GM12878 (cell line): ENCODE measurements around the gene MRPL28. TPM values are rescaled to one million over a fixed set of nuclear protein-coding genes. Genes with fewer than 3 reads are reported as not detected.

Experiments used
- ATAC-seq: fragments of 200-7000 bp; cut with Tn5 transposase; 3 replicates; pipeline ENCODE4 v1.9.1; 2020; ENCODE audit warnings: mild to moderate bottlenecking, moderate library complexity
- BruUV-seq: library from RNA; stranded (reverse); fragments of 400-500 nt; replicated peaks from 2 replicates; lab custom pipeline; 2021; lab: Mats Ljungman, UMichigan
- CTCF ChIA-PET: fragments of 300-600 bp; sonication (Branson Sonifier 250); formaldehyde crosslinking; extraction: SDS; loops from one replicate; lab custom pipeline; 2021; ENCODE audit warnings: inconsistent platforms; lab: Yijun Ruan, JAX
- POLR2A ChIA-PET: fragments of 350-600 bp; formaldehyde crosslinking; extraction: SDS; loops from one replicate; lab custom pipeline; 2021; ENCODE audit warnings: inconsistent platforms; lab: Charles Lee
- RAD21 ChIA-PET: fragments of 300-600 bp; sonication (Branson Sonifier 250); formaldehyde crosslinking; loops from one replicate; lab custom pipeline; 2023; ENCODE audit warnings: antibody characterized with exemption; ENCODE audit not compliant: unreplicated experiment; lab: Charles Lee
- SMC1A ChIA-PET: fragments of 300-600 bp; sonication (Branson Sonifier 250); formaldehyde crosslinking; loops from one replicate; lab custom pipeline; 2023; ENCODE audit not compliant: unreplicated experiment, uncharacterized antibody; lab: Charles Lee
- DNase-seq: peaks from one replicate; pipeline ENCODE4 v3.0.0-alpha.2; 2011; ENCODE audit warnings: low read depth, low spot score
- FAIRE-seq: peaks from 3 replicates; lab custom pipeline; 2011; peaks lifted over from hg19 to GRCh38; lab: Jason Lieb, UNC
- H2AFZ ChIP-seq: 2 replicates; pipeline ENCODE4 v1.6.0; 2011; ENCODE audit warnings: low read depth, low read length, control low read depth; ENCODE audit not compliant: control insufficient read depth
- H3K27ac ChIP-seq: 2 replicates; pipeline ENCODE4 v1.5.1; 2011; ENCODE audit warnings: control low read depth; ENCODE audit not compliant: control insufficient read depth, insufficient read depth
- H3K27me3 ChIP-seq, 2 experiments: replicated peaks in 1 of 2; 2 replicates each; pipeline versions ENCODE4 v1.6.0 to v1.6.1; 2011; ENCODE audit warnings: low read length in 1 of 2; ENCODE audit not compliant: control insufficient read depth in 2 of 2, insufficient read depth in 2 of 2
- H3K36me3 ChIP-seq, 2 experiments: 2 replicates each; pipeline ENCODE4 v1.5.1; 2011; ENCODE audit warnings: low read length in 1 of 2; ENCODE audit not compliant: control insufficient read depth in 2 of 2, insufficient read depth in 2 of 2
- H3K4me1 ChIP-seq: 2 replicates; pipeline ENCODE4 v1.6.1; 2011; ENCODE audit warnings: mild to moderate bottlenecking, low read length, moderate library complexity, mixed read lengths; ENCODE audit not compliant: control insufficient read depth, insufficient read depth
- H3K4me2 ChIP-seq: 2 replicates; pipeline ENCODE4 v1.6.0; 2011; ENCODE audit warnings: control low read depth; ENCODE audit not compliant: control insufficient read depth, insufficient read depth
- H3K4me3 ChIP-seq: fragments of 200-600 bp; sonication (generic); 2 replicates; pipeline ENCODE4 v1.5.1; 2016
- H3K79me2 ChIP-seq: 2 replicates; pipeline ENCODE4 v1.6.0; 2011; ENCODE audit warnings: low read length; ENCODE audit not compliant: control insufficient read depth, insufficient read depth
- H3K9ac ChIP-seq: 2 replicates; pipeline ENCODE4 v1.8.0; 2011; ENCODE audit warnings: low read length, control low read depth, mixed read lengths; ENCODE audit not compliant: control insufficient read depth, insufficient read depth
- H3K9me3 ChIP-seq: replicated peaks from 3 replicates; pipeline ENCODE4 v1.5.1; 2011; ENCODE audit warnings: mild to moderate bottlenecking, low read length; ENCODE audit not compliant: control insufficient read depth, insufficient read depth
- H4K20me1 ChIP-seq: 2 replicates; pipeline ENCODE4 v1.6.0; 2011; ENCODE audit not compliant: control insufficient read depth, insufficient read depth
- CREM ChIP-seq: IDR thresholded peaks from 2 replicates; pipeline ENCODE4 v1.6.1; 2014; ENCODE audit warnings: antibody characterized with exemption, low read depth
- KDM1A ChIP-seq: fragments of 200-600 bp; sonication (generic); IDR thresholded peaks from 2 replicates; pipeline ENCODE4 v1.6.1; 2016; ENCODE audit warnings: borderline replicate concordance
- STAT3 ChIP-seq: IDR thresholded peaks from 2 replicates; pipeline ENCODE4 v1.6.1; 2011; ENCODE audit warnings: low read depth, low read length, improper control_type of control experiment
- SUPT20H ChIP-seq: IDR thresholded peaks from 2 replicates; pipeline ENCODE4 v1.6.1; 2011; ENCODE audit warnings: low read depth, mild to moderate bottlenecking, low read length, moderate library complexity, borderline replicate concordance; ENCODE audit not compliant: control insufficient read depth
- ZNF274 ChIP-seq: IDR thresholded peaks from one replicate; pipeline ENCODE4 v1.8.0; 2011; ENCODE audit not compliant: insufficient read length, insufficient read depth
- WGBS: methylation state at CpG from one replicate; pipeline ENCODE4 v1.1.6; 2016; ENCODE audit warnings: low lambda C conversion rate; ENCODE audit not compliant: insufficient replicate concordance, insufficient coverage; ENCODE audit errors: missing lambda C conversion rate; 5-methylcytosine and 5-hydroxymethylcytosine counted together
- in situ Hi-C: fragments of 300-500 bp; cut with MboI; formaldehyde crosslinking; loops from 9 replicates; pipeline ENCODE4 v1.14.3; 2018; ENCODE audit warnings: mixed read lengths
- intact Hi-C: fragments of 100-400 bp; cut with micrococcal nuclease; formaldehyde crosslinking; loops from one replicate; pipeline ENCODE4 v1.14.2; 2022; ENCODE audit not compliant: unreplicated experiment
- polyA plus RNA-seq, 11 experiments: library from polyadenylated mRNA; depleted of rRNA in 4 of 11; unstranded in 6 of 11; stranded (reverse) in 5 of 11; fragments of >200 nt; fragmentation: Nextera tagmentation in 4 of 11; fragmentation: Illumina TruSeq in 1 of 11; extraction: Ambion mirVana in 4 of 11; extraction: Trizol in 1 of 11; gene quantifications; 1 replicate in 1 of 11; 2 replicates in 10 of 11; pipeline versions ENCODE4 v1.2.1 to v1.2.3, GENCODE V29; 2011 to 2016; ENCODE audit warnings: inconsistent platforms in 2 of 11, missing spikeins in 2 of 11, low read depth in 1 of 11
- total RNA-seq, 4 experiments: library from RNA; depleted of rRNA in 3 of 4; stranded (reverse); fragments of >200 nt in 3 of 4; fragmentation: Illumina TruSeq in 1 of 4; extraction: Trizol in 1 of 4; gene quantifications; 2 replicates each; pipeline versions ENCODE4 v1.2.1 to v1.2.3, GENCODE V29; 2013 to 2021
- TF ChIP-seq, protein P1 (sequence below): fragments of 450-650 bp; formaldehyde crosslinking; IDR thresholded peaks from 2 replicates; pipeline ENCODE4 v1.4.0; 2020; ENCODE audit warnings: mild to moderate bottlenecking, moderate library complexity
- TF ChIP-seq, protein P2 (sequence below): fragments of 450-650 bp; IDR thresholded peaks from 2 replicates; pipeline ENCODE4 v1.6.1; 2017; ENCODE audit warnings: low read depth, mild to moderate bottlenecking, moderate library complexity

The MRPL28 gene
- total and polyA plus RNA-seq, 10 of the 15 experiments (the other 5 are each of a cell fraction or from before 2014, with no cell fraction given), result 1.6 to 185 (median 110) TPM

DNA sequence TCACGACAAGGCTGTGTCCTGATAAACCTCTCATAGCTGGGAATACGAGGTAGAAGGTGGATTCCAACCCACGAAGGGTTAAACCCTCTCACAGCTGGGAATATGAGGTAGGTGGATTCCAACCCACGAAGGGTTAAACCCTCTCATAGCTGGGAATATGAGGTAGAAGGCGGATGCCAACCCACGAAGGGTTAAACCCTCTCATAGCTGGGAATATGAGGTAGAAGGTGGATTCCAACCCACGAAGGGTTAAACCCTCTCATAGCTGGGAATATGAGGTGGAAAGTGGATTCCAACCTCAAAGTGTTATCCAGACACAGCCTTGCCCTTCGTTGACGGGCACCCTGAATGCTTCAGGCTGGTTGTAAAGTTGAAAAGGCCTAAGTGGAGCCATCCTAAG lies 48.8 kb downstream of the MRPL28 start:
- H3K4me3 ChIP-seq, result no peak overlapping the region
- intact Hi-C loops, result no loop called here
- H3K36me3 ChIP-seq, result peaks cover 3 to 13% of the 10 kb centered on the region in 2 experiments; a peak in 3 of 4 replicates
- FAIRE-seq (no peak), ATAC-seq (no peak), DNase-seq (no peak)
- no peak overlapping the region for H3K9ac ChIP-seq
- no peak overlapping the region for H3K4me2 ChIP-seq
- ChIA-PET POLR2A (interaction anchor here (0.6 to 1.6 kb wide), 2 partner anchors 15 to 28 kb away, joined by 4 to 8 read pairs; no protein-coding TSS in a partner anchor), CTCF (interaction anchor here (0.8 kb wide), 1 partner anchor 86 kb away, joined by 3 read pairs; no protein-coding TSS in a partner anchor)
- no peaks in the 10 kb centered on the region for H3K27me3 ChIP-seq
- in situ Hi-C loops, result no loop called here
- TF ChIP-seq KDM1A (no peak), ZNF274 (no peak)
- TF ChIP-seq, all 136 proteins: peak for 0
- Histone ChIP-seq H3K79me2 (peaks cover 14% of the 10 kb centered on the region), H4K20me1 (no peaks in the 10 kb centered on the region), H3K27ac (no peak overlapping the region), H3K9me3 (no peaks in the 10 kb centered on the region), H3K4me1 (peaks cover 22% of the 10 kb centered on the region), H2AFZ (no peak overlapping the region)
- SMC1A ChIA-PET, result no interaction called here
- RAD21 ChIA-PET, result interaction anchor here (0.7 kb wide), 2 partner anchors 31 to 216 kb away, joined by 3 to 4 read pairs; partner anchors contain the start of gene AXIN1
- BruUV-seq, result no TSS peak
- WGBS, result 76% methylated on average over 9 of the region's 9 CpGs

DNA sequence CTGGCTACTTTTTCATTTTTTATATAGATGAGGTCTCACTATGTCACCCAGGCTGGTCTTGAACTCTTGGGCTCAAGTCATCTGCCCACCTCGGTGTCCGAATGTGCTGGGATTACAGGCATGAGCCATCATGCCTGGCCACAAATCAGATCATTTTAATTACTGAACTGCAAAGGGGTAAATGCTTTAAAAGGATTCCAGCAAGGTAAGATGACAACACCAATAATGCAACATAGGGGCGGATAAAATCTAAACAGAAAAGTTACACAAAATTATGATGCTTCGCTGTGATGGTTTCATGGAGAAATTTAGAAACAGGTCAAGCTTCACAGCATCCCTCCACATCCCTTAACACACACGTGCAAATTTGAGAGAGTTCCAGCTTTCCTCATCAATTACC lies 50.1 kb downstream of the MRPL28 start:
- intact Hi-C loops, result no loop called here
- no peak for FAIRE-seq
- H3K9ac ChIP-seq, result no peak overlapping the region
- BruUV-seq, result no TSS peak
- H3K36me3 ChIP-seq, result peaks cover 3 to 13% of the 10 kb centered on the region in 2 experiments; a peak in 3 of 4 replicates
- ChIA-PET SMC1A (interaction anchor here (1.0 kb wide), 1 partner anchor 29 kb away, joined by 3 read pairs; no protein-coding TSS in a partner anchor), CTCF (no interaction called here), RAD21 (no interaction called here), POLR2A (no interaction called here)
- no peak for DNase-seq
- peaks cover 15% of the 10 kb centered on the region for H3K4me1 ChIP-seq
- in situ Hi-C loops, result no loop called here
- H3K4me2 ChIP-seq, result no peak overlapping the region
- no peak overlapping the region for H3K27ac ChIP-seq
- no peak overlapping the region for H2AFZ ChIP-seq
- TF ChIP-seq STAT3 (no peak), SUPT20H (no peak), CREM (no peak)
- TF ChIP-seq, protein P1, sequence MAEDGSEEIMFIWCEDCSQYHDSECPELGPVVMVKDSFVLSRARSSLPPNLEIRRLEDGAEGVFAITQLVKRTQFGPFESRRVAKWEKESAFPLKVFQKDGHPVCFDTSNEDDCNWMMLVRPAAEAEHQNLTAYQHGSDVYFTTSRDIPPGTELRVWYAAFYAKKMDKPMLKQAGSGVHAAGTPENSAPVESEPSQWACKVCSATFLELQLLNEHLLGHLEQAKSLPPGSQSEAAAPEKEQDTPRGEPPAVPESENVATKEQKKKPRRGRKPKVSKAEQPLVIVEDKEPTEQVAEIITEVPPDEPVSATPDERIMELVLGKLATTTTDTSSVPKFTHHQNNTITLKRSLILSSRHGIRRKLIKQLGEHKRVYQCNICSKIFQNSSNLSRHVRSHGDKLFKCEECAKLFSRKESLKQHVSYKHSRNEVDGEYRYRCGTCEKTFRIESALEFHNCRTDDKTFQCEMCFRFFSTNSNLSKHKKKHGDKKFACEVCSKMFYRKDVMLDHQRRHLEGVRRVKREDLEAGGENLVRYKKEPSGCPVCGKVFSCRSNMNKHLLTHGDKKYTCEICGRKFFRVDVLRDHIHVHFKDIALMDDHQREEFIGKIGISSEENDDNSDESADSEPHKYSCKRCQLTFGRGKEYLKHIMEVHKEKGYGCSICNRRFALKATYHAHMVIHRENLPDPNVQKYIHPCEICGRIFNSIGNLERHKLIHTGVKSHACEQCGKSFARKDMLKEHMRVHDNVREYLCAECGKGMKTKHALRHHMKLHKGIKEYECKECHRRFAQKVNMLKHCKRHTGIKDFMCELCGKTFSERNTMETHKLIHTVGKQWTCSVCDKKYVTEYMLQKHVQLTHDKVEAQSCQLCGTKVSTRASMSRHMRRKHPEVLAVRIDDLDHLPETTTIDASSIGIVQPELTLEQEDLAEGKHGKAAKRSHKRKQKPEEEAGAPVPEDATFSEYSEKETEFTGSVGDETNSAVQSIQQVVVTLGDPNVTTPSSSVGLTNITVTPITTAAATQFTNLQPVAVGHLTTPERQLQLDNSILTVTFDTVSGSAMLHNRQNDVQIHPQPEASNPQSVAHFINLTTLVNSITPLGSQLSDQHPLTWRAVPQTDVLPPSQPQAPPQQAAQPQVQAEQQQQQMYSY (CRISPR knock-in tag), result no peak
- TF ChIP-seq, protein P2, sequence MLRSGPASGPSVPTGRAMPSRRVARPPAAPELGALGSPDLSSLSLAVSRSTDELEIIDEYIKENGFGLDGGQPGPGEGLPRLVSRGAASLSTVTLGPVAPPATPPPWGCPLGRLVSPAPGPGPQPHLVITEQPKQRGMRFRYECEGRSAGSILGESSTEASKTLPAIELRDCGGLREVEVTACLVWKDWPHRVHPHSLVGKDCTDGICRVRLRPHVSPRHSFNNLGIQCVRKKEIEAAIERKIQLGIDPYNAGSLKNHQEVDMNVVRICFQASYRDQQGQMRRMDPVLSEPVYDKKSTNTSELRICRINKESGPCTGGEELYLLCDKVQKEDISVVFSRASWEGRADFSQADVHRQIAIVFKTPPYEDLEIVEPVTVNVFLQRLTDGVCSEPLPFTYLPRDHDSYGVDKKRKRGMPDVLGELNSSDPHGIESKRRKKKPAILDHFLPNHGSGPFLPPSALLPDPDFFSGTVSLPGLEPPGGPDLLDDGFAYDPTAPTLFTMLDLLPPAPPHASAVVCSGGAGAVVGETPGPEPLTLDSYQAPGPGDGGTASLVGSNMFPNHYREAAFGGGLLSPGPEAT, result no peak
- H3K27me3 ChIP-seq, result no peaks in the 10 kb centered on the region
- peaks cover 9% of the 10 kb centered on the region for H3K79me2 ChIP-seq
- no peaks in the 10 kb centered on the region for H4K20me1 ChIP-seq
- no peaks in the 10 kb centered on the region for H3K9me3 ChIP-seq
- no peak overlapping the region for H3K4me3 ChIP-seq
- 94% methylated on average over 5 of the region's 5 CpGs for WGBS
- no peak for ATAC-seq
